ENCODE measurements around the gene TVP23A. TPM values are rescaled to one million over a fixed set of nuclear protein-coding genes. Genes with fewer than 3 reads are reported as not detected.
A peak's percentile ranks its signal among the peaks of the same experiment; 100 is the strongest.

TVP23A gene
- total and polyA plus RNA-seq, 10 of the 15 experiments (the other 5 are each of a cell fraction or from before 2014, with no cell fraction given), result 1.1 to 6.4 (median 2.2) TPM

DNA sequence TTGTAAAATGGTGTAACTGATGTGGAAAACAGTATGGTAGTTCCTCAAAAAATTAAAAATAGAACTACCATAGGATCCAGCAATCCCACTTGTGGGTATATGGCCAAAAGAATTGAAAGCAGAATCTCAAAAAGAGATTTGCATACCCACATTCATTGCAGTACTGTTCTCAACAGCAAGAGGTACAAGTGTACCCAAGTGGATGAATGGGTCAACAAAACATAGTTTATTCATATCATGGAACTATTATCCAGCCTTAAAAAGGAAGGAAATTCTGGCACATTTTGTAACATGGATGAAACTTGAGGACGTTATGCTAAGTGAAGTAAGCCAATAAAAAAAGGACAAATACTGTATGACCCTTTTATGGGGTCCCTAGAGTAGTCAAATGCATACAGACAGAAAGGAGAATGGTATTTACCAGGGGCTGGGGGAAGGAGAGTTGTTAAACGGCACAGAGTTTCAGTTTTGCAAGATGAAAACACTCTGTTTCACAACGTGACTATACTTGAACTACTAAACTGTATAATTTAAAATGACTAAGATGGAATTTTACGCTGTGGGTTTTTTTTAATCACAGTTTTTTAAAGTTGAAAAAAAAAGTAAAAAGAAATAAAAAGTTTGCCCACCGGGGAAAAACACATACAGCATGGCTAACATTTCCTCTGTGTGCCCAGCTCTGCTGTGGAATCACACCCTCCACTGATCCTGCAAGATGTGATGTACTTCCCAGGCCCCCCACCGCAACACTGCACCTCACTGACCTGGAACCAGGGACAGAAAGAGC is 6.1 kb downstream of the TVP23A start:
- in situ Hi-C loops (cut with MboI), result no loop called here
- Histone ChIP-seq H3K4me1 (ENCODE audit: control insufficient read depth, insufficient read depth, low read length) (peaks cover 43% of the 10 kb centered on the region), H3K36me3 (ENCODE audit: control insufficient read depth in 2 of 2, insufficient read depth in 2 of 2, low read length in 1 of 2) (peaks cover 0 to 2% of the 10 kb centered on the region in 2 experiments; a peak in 1 of 4 replicates), H3K27me3 (replicated peaks in 1 of 2; ENCODE audit: control insufficient read depth in 2 of 2, insufficient read depth in 2 of 2, low read length in 1 of 2) (no peaks in the 10 kb centered on the region), H3K9me3 (replicated peaks; ENCODE audit: control insufficient read depth, insufficient read depth, low read length) (peaks cover 6% of the 10 kb centered on the region), H3K9ac (ENCODE audit: control insufficient read depth, insufficient read depth, low read length) (peak overlapping the region; percentile 42; the same call in 1 of the 2 replicates), H2AFZ (ENCODE audit: control insufficient read depth, low read depth, low read length) (no peak overlapping the region; the same call in 1 of the 2 replicates), H3K79me2 (ENCODE audit: control insufficient read depth, insufficient read depth, low read length) (no peaks in the 10 kb centered on the region), H4K20me1 (ENCODE audit: control insufficient read depth, insufficient read depth) (no peaks in the 10 kb centered on the region), H3K27ac (ENCODE audit: control insufficient read depth, insufficient read depth) (peak overlapping the region; percentile 84), H3K4me3 (no peak overlapping the region), H3K4me2 (ENCODE audit: control insufficient read depth, insufficient read depth) (peak overlapping the region; percentile 66)
- ChIA-PET SMC1A (ENCODE audit: uncharacterized antibody, unreplicated experiment) (interaction anchor here (1.0 to 1.1 kb wide), 4 partner anchors 20 to 66 kb away, joined by 3 to 4 read pairs (median 4); no protein-coding TSS in a partner anchor), POLR2A (interaction anchor here (0.6 to 1.1 kb wide), 2 partner anchors 42 to 64 kb away, joined by 3 to 4 read pairs; partner anchors contain the start of gene CIITA), CTCF (interaction anchor here (1.0 kb wide), 1 partner anchor 66 kb away, joined by 5 read pairs; no protein-coding TSS in a partner anchor), RAD21 (ENCODE audit: unreplicated experiment) (interaction anchor here (0.9 to 1.1 kb wide), 7 partner anchors 9 to 69 kb away, joined by 3 to 5 read pairs (median 3); partner anchors contain the start of gene NUBP1)
- TSS peak; percentile 95 for BruUV-seq (replicated peaks)
- ATAC-seq (peak; percentile 90), FAIRE-seq (peak; percentile 94), DNase-seq (ENCODE audit: low read depth, low spot score) (peak; percentile 57)
- 0% methylated on average over 6 of the region's 6 CpGs for WGBS (ENCODE audit: insufficient coverage, insufficient replicate concordance, low lambda C conversion rate, missing lambda C conversion rate)
- intact Hi-C loops (cut with micrococcal nuclease; ENCODE audit: unreplicated experiment), result loop anchor here (1.0 to 2.0 kb wide), 3 partner anchors 36 to 74 kb away; partner anchors contain the start of gene CIITA
- TF ChIP-seq, protein P1, sequence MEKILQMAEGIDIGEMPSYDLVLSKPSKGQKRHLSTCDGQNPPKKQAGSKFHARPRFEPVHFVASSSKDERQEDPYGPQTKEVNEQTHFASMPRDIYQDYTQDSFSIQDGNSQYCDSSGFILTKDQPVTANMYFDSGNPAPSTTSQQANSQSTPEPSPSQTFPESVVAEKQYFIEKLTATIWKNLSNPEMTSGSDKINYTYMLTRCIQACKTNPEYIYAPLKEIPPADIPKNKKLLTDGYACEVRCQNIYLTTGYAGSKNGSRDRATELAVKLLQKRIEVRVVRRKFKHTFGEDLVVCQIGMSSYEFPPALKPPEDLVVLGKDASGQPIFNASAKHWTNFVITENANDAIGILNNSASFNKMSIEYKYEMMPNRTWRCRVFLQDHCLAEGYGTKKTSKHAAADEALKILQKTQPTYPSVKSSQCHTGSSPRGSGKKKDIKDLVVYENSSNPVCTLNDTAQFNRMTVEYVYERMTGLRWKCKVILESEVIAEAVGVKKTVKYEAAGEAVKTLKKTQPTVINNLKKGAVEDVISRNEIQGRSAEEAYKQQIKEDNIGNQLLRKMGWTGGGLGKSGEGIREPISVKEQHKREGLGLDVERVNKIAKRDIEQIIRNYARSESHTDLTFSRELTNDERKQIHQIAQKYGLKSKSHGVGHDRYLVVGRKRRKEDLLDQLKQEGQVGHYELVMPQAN (conservative IDR thresholded peaks at IDR 0.05), result 0 out of 2 replicates have a peak, but pooled peaks have one; percentile 22
- TF ChIP-seq NFXL1 (IDR thresholded peaks at IDR 0.05; ENCODE audit: borderline replicate concordance) (no peak), EP300 (IDR thresholded peaks at IDR 0.05; ENCODE audit: borderline replicate concordance in 1 of 2, control insufficient read depth in 1 of 2, low read depth in 2 of 2, low read length in 2 of 2) (peak; percentile 70 to 96; a peak in 3 of 4 replicates), SREBF2 (IDR thresholded peaks at IDR 0.05; ENCODE audit: low read length) (no peak), SIX5 (IDR thresholded peaks at IDR 0.05; ENCODE audit: low read depth, low read length, severe bottlenecking) (no peak), NFYA (IDR thresholded peaks at IDR 0.05; ENCODE audit: borderline replicate concordance, low read depth, low read length) (no peak), MYC (IDR thresholded peaks at IDR 0.05; ENCODE audit: insufficient read depth, insufficient read length, insufficient replicate concordance, low read length, severe bottlenecking) (no peak), PAX5 (IDR thresholded peaks at IDR 0.05; ENCODE audit: borderline replicate concordance, low read depth, low read length) (no peak), GABPA (IDR thresholded peaks at IDR 0.05; ENCODE audit: low read depth) (no peak), CHD2 (IDR thresholded peaks at IDR 0.05; ENCODE audit: borderline replicate concordance, low read depth, low read length) (peak; percentile 7; the same call in 1 of the 2 replicates)
- TF ChIP-seq, protein P2, sequence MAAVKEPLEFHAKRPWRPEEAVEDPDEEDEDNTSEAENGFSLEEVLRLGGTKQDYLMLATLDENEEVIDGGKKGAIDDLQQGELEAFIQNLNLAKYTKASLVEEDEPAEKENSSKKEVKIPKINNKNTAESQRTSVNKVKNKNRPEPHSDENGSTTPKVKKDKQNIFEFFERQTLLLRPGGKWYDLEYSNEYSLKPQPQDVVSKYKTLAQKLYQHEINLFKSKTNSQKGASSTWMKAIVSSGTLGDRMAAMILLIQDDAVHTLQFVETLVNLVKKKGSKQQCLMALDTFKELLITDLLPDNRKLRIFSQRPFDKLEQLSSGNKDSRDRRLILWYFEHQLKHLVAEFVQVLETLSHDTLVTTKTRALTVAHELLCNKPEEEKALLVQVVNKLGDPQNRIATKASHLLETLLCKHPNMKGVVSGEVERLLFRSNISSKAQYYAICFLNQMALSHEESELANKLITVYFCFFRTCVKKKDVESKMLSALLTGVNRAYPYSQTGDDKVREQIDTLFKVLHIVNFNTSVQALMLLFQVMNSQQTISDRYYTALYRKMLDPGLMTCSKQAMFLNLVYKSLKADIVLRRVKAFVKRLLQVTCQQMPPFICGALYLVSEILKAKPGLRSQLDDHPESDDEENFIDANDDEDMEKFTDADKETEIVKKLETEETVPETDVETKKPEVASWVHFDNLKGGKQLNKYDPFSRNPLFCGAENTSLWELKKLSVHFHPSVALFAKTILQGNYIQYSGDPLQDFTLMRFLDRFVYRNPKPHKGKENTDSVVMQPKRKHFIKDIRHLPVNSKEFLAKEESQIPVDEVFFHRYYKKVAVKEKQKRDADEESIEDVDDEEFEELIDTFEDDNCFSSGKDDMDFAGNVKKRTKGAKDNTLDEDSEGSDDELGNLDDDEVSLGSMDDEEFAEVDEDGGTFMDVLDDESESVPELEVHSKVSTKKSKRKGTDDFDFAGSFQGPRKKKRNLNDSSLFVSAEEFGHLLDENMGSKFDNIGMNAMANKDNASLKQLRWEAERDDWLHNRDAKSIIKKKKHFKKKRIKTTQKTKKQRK (IDR thresholded peaks at IDR 0.05; ENCODE audit: low read depth, low read length), result no peak
- TF ChIP-seq, protein P3, sequence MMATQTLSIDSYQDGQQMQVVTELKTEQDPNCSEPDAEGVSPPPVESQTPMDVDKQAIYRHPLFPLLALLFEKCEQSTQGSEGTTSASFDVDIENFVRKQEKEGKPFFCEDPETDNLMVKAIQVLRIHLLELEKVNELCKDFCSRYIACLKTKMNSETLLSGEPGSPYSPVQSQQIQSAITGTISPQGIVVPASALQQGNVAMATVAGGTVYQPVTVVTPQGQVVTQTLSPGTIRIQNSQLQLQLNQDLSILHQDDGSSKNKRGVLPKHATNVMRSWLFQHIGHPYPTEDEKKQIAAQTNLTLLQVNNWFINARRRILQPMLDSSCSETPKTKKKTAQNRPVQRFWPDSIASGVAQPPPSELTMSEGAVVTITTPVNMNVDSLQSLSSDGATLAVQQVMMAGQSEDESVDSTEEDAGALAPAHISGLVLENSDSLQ (IDR thresholded peaks at IDR 0.05), result no peak
